ENCODE results near the gene STAB1.

- no peak for TF ChIP-seq CTCF (IDR thresholded peaks at IDR 0.05)
- no peak for TF ChIP-seq POLR2A (IDR thresholded peaks at IDR 0.05; ENCODE audit: low read depth)
- no peak for TF ChIP-seq POLR2AphosphoS5 (IDR thresholded peaks at IDR 0.05)
- no peak for TF ChIP-seq EP300 (IDR thresholded peaks at IDR 0.05)
Observed at GRCh38 chr3:52523386-52524257, 28.5 kb downstream of the STAB1 start.
